Subcutaneous adipose tissue (tissue), 4 donors: Measurements from ENCODE around the gene LRP3. TPM values are rescaled to one million over a fixed set of nuclear protein-coding genes. Genes with fewer than 3 reads are reported as not detected.

Source experiments
- CTCF ChIP-seq: fragments of 450-650 bp; IDR thresholded peaks from one replicate; pipeline ENCODE4 v1.5.1; 2016; ENCODE audit warnings: low read depth, mild to moderate bottlenecking, control low read depth, antibody characterized with exemption, moderate library complexity
- total RNA-seq, 4 donors: library from RNA; depleted of rRNA; stranded (reverse); fragments of >200 nt; gene quantifications; one replicate each; pipeline ENCODE4 v1.1.0, GENCODE V29; 2016

The LRP3 gene
- total RNA-seq, 4 donors from 2014 or later, result 15.0 to 40.3 (median 20.0) TPM

GRCh38 chr19:33251076-33251475, 56.9 kb downstream of the LRP3 start:
- no peak for TF ChIP-seq CTCF

- no peak for TF ChIP-seq CTCF
Observed at GRCh38 chr19:33251526-33252090, 57.5 kb downstream of the LRP3 start.

GRCh38 chr19:33252418-33252962, 58.4 kb downstream of the LRP3 start:
- no peak for TF ChIP-seq CTCF

- TF ChIP-seq CTCF, result no peak
Observed at GRCh38 chr19:33252971-33253370, 58.8 kb downstream of the LRP3 start.

- TF ChIP-seq CTCF, result no peak
Observed at GRCh38 chr19:33254245-33254824, 60.2 kb downstream of the LRP3 start.

GRCh38 chr19:33255781-33256180, 61.7 kb downstream of the LRP3 start:
- TF ChIP-seq CTCF, result no peak

- no peak for TF ChIP-seq CTCF
Observed at GRCh38 chr19:33256261-33256660, 62.1 kb downstream of the LRP3 start.
